Measurements from ENCODE around the gene TFAP2A.

- TF ChIP-seq, protein P1, sequence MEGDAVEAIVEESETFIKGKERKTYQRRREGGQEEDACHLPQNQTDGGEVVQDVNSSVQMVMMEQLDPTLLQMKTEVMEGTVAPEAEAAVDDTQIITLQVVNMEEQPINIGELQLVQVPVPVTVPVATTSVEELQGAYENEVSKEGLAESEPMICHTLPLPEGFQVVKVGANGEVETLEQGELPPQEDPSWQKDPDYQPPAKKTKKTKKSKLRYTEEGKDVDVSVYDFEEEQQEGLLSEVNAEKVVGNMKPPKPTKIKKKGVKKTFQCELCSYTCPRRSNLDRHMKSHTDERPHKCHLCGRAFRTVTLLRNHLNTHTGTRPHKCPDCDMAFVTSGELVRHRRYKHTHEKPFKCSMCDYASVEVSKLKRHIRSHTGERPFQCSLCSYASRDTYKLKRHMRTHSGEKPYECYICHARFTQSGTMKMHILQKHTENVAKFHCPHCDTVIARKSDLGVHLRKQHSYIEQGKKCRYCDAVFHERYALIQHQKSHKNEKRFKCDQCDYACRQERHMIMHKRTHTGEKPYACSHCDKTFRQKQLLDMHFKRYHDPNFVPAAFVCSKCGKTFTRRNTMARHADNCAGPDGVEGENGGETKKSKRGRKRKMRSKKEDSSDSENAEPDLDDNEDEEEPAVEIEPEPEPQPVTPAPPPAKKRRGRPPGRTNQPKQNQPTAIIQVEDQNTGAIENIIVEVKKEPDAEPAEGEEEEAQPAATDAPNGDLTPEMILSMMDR (IDR thresholded peaks at IDR 0.05) = no peak
- TF ChIP-seq EZH2phosphoT487 (IDR thresholded peaks at IDR 0.05) = peak; percentile 95
Measured at GRCh38 chr6:10384610-10385523, 30.0 kb downstream of the TFAP2A start.

All from neural progenitor cell (in vitro differentiated cells).